K562 (cell line): ENCODE data around the gene BAIAP3. TPM values are rescaled to one million over a fixed set of nuclear protein-coding genes. Genes with fewer than 3 reads are reported as not detected.
A peak's percentile ranks its signal among the peaks of the same experiment; 100 is the strongest.

Source experiments
- ATF1 ChIP-seq, 2 experiments: fragments of 450-650 bp in 1 of 2; IDR thresholded peaks; 2 replicates each; pipeline ENCODE4 v1.6.1; 2016; ENCODE audit warnings: missing compliant biosample characterization in 1 of 2, missing genetic modification characterization in 1 of 2
- BMI1 ChIP-seq: fragments of 150-350 bp; IDR thresholded peaks from 2 replicates; pipeline ENCODE4 v1.6.1; 2014; ENCODE audit warnings: low read length
- C11orf30 ChIP-seq: fragments of 450-650 bp; IDR thresholded peaks from 2 replicates; pipeline ENCODE4 v1.6.1; 2016; ENCODE audit warnings: low read depth, mild to moderate bottlenecking
- CBFA2T3 ChIP-seq: fragments of 450-650 bp; IDR thresholded peaks from 2 replicates; pipeline ENCODE4 v1.6.1; 2017
- HMG20A ChIP-seq: fragments of 450-650 bp; formaldehyde crosslinking; conservative IDR thresholded peaks from 2 replicates; pipeline ENCODE4 v1.4.0; 2020; ENCODE audit warnings: mild to moderate bottlenecking, mixed read lengths
- HNRNPK ChIP-seq: fragments of 200-400 bp; formaldehyde crosslinking; IDR thresholded peaks from one replicate; pipeline ENCODE4 v1.6.1; 2018; ENCODE audit warnings: mild to moderate bottlenecking, low read depth, low read length; ENCODE audit not compliant: poor library complexity, severe bottlenecking
- HNRNPLL ChIP-seq: fragments of 200-400 bp; formaldehyde crosslinking; IDR thresholded peaks from 2 replicates; pipeline ENCODE4 v1.6.1; 2017; ENCODE audit warnings: low read length, low read depth, mild to moderate bottlenecking; ENCODE audit not compliant: poor library complexity, severe bottlenecking
- HOMEZ ChIP-seq: fragments of 250-450 bp; sonication (Bioruptor Pico); IDR thresholded peaks from 2 replicates; pipeline ENCODE4 v1.4.0; 2020; ENCODE audit warnings: mild to moderate bottlenecking, moderate library complexity
- KDM2B ChIP-seq: fragments of 250-450 bp; sonication (Bioruptor Pico); IDR thresholded peaks from 2 replicates; pipeline ENCODE4 v1.8.0; 2021; ENCODE audit warnings: mild to moderate bottlenecking, moderate library complexity
- KHSRP ChIP-seq: fragments of 450-650 bp; IDR thresholded peaks from 2 replicates; pipeline ENCODE4 v1.6.1; 2017
- MCM7 ChIP-seq, 2 experiments: fragments of 450-650 bp; IDR thresholded peaks; 2 replicates each; pipeline ENCODE4 v1.6.1; 2016 to 2018
- MECOM ChIP-seq: fragments of 250-450 bp; sonication (Bioruptor Pico); IDR thresholded peaks from 2 replicates; pipeline ENCODE4 v1.8.0; 2022; ENCODE audit warnings: inconsistent platforms
- MIER1 ChIP-seq: fragments of 450-650 bp; IDR thresholded peaks from 2 replicates; pipeline ENCODE4 v1.6.1; 2016; ENCODE audit warnings: antibody characterized with exemption, mild to moderate bottlenecking, low read depth
- NUFIP1 ChIP-seq: fragments of 450-650 bp; IDR thresholded peaks from 2 replicates; pipeline ENCODE4 v1.6.1; 2018; ENCODE audit not compliant: partially characterized antibody
- OTX1 ChIP-seq: fragments of 450-650 bp; formaldehyde crosslinking; IDR thresholded peaks from 2 replicates; pipeline ENCODE4 v1.4.0; 2022; ENCODE audit warnings: mild to moderate bottlenecking
- PHF20 ChIP-seq: fragments of 450-650 bp; IDR thresholded peaks from 2 replicates; pipeline ENCODE4 v1.6.1; 2018; ENCODE audit not compliant: partially characterized antibody
- RBM34 ChIP-seq: fragments of 200-400 bp; formaldehyde crosslinking; IDR thresholded peaks from 2 replicates; pipeline ENCODE4 v1.6.1; 2018; ENCODE audit warnings: low read length, borderline replicate concordance; ENCODE audit not compliant: insufficient read depth
- SMARCE1 ChIP-seq: fragments of 450-650 bp; IDR thresholded peaks from 2 replicates; pipeline ENCODE4 v1.7.1; 2016; ENCODE audit warnings: mild to moderate bottlenecking
- SREBF2 ChIP-seq: sonication (generic); formaldehyde crosslinking; IDR thresholded peaks from 2 replicates; pipeline ENCODE4 v1.4.0; 2020; ENCODE audit warnings: mild to moderate bottlenecking, missing genetic modification reagents
- TAL1 ChIP-seq: fragments of 450-650 bp; IDR thresholded peaks from 2 replicates; pipeline ENCODE4 v1.6.1; 2016; ENCODE audit warnings: mild to moderate bottlenecking
- TSHZ1 ChIP-seq: fragments of 250-450 bp; sonication (Bioruptor Pico); IDR thresholded peaks from 2 replicates; pipeline ENCODE4 v1.4.0; 2020; ENCODE audit warnings: mild to moderate bottlenecking, moderate library complexity
- ZEB2 ChIP-seq: fragments of 450-650 bp; IDR thresholded peaks from 2 replicates; pipeline ENCODE4 v1.6.1; 2016
- ZNF316 ChIP-seq: fragments of 450-650 bp; IDR thresholded peaks from 2 replicates; pipeline ENCODE4 v1.6.1; 2016
- ZNF668 ChIP-seq: fragments of 250-450 bp; sonication (Bioruptor Pico); IDR thresholded peaks from 2 replicates; pipeline ENCODE4 v1.8.0; 2022; ENCODE audit warnings: mild to moderate bottlenecking, inconsistent platforms
- ZNF77 ChIP-seq: fragments of 250-450 bp; sonication (Bioruptor Pico); IDR thresholded peaks from 2 replicates; pipeline ENCODE4 v1.5.0; 2020
- polyA plus RNA-seq, 8 experiments: library from polyadenylated mRNA; depleted of rRNA in 4 of 8; stranded (reverse) in 5 of 8; unstranded in 3 of 8; fragments of >200 nt; fragmentation: Nextera tagmentation in 2 of 8; fragmentation: Illumina TruSeq in 1 of 8; extraction: Ambion mirVana in 2 of 8; extraction: Trizol in 1 of 8; gene quantifications; 2 replicates each; pipeline versions ENCODE4 v1.2.1 to v1.2.3, GENCODE V29; 2011 to 2014; ENCODE audit warnings: inconsistent platforms in 1 of 8, missing spikeins in 1 of 8
- total RNA-seq, 7 experiments: library from RNA; depleted of rRNA in 6 of 7; stranded (reverse); fragments of >200 nt in 6 of 7; fragmentation: Illumina TruSeq in 2 of 7; extraction: Trizol in 2 of 7; gene quantifications; 2 replicates each; pipeline versions ENCODE4 v1.2.1 to v1.2.3, GENCODE V29; 2011 to 2021; ENCODE audit warnings: low replicate concordance in 1 of 7
- TF ChIP-seq, protein P1 (sequence below): fragments of 450-650 bp; formaldehyde crosslinking; IDR thresholded peaks from 2 replicates; pipeline ENCODE4 v1.4.0; 2020; ENCODE audit warnings: mild to moderate bottlenecking, moderate library complexity

The BAIAP3 gene
- total and polyA plus RNA-seq, 9 of the 15 experiments (the other 6 are each of a cell fraction or from before 2014, with no cell fraction given), result 0.03 to 4.5 (median 0.57) TPM; not detected in 1

- no peak for TF ChIP-seq TAL1
- TF ChIP-seq MCM7 (IDR thresholded peaks at IDR 0.05), result no peak
- TF ChIP-seq ZEB2, result 0 out of 2 replicates have a peak, but pooled peaks have one; percentile 29
- TF ChIP-seq TSHZ1 (CRISPR knock-in tag), result no peak
- no peak for TF ChIP-seq OTX1 (CRISPR knock-in tag)
- TF ChIP-seq NUFIP1, result no peak
- TF ChIP-seq RBM34, result no peak
- TF ChIP-seq ZNF668 (CRISPR knock-in tag), result no peak
- no peak for TF ChIP-seq KDM2B (CRISPR knock-in tag)
- no peak for TF ChIP-seq HNRNPK
- TF ChIP-seq ATF1 (CRISPR knock-in tag; IDR thresholded peaks at IDR 0.05), result no peak
- peak; percentile 86 for TF ChIP-seq ATF1 (tag; IDR thresholded peaks at IDR 0.05)
- TF ChIP-seq SREBF2 (CRISPR knock-in tag), result no peak
- TF ChIP-seq, protein P1, sequence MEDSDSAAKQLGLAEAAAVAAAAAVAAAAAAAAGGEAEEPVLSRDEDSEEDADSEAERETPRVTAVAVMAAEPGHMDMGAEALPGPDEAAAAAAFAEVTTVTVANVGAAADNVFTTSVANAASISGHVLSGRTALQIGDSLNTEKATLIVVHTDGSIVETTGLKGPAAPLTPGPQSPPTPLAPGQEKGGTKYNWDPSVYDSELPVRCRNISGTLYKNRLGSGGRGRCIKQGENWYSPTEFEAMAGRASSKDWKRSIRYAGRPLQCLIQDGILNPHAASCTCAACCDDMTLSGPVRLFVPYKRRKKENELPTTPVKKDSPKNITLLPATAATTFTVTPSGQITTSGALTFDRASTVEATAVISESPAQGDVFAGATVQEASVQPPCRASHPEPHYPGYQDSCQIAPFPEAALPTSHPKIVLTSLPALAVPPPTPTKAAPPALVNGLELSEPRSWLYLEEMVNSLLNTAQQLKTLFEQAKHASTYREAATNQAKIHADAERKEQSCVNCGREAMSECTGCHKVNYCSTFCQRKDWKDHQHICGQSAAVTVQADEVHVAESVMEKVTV, result no peak
- TF ChIP-seq HOMEZ (CRISPR knock-in tag), result no peak
- TF ChIP-seq C11orf30, result no peak; the same call in 1 of the 2 replicates
- no peak for TF ChIP-seq MECOM (CRISPR knock-in tag)
- no peak for TF ChIP-seq KHSRP
- no peak for TF ChIP-seq HMG20A (CRISPR knock-in tag)
- TF ChIP-seq BMI1, result no peak
- no peak for TF ChIP-seq PHF20
- no peak for TF ChIP-seq MIER1
- no peak for TF ChIP-seq ZNF316
- no peak for TF ChIP-seq ZNF77 (CRISPR knock-in tag)
- TF ChIP-seq SMARCE1, result peak; percentile 37; the same call in 1 of the 2 replicates
- TF ChIP-seq CBFA2T3, result no peak
- no peak for TF ChIP-seq HNRNPLL
These were observed 34.2 kb upstream of the BAIAP3 start (continued) for GRCh38 chr16:1299012-1299867.
